GM18507 (cell line): ENCODE measurements around the gene ABI3BP.
A peak's percentile ranks its signal among the peaks of the same experiment; 100 is the strongest.

Experiments
- DNase-seq: peaks from one replicate; pipeline ENCODE4 v3.0.0; 2011; ENCODE audit warnings: low read depth; ENCODE audit not compliant: insufficient read length; ENCODE audit errors: extremely low spot score
- FAIRE-seq: peaks from 2 replicates; lab custom pipeline; 2011; peaks lifted over from hg19 to GRCh38; lab: Jason Lieb, UNC

The ABI3BP gene

GRCh38 chr3:100756441-100756840 is 236.8 kb downstream of the ABI3BP start:
- DNase-seq, result no peak
- no peak for FAIRE-seq

GRCh38 chr3:100754563-100755334 is 238.5 kb downstream of the ABI3BP start:
- FAIRE-seq, result no peak
- no peak for DNase-seq

GRCh38 chr3:100753846-100754245 is 239.4 kb downstream of the ABI3BP start:
- FAIRE-seq (no peak), DNase-seq (no peak)

- no peak for FAIRE-seq
- DNase-seq, result no peak
Measured at GRCh38 chr3:100748967-100749366, 244.3 kb downstream of the ABI3BP start.

- FAIRE-seq, result no peak
- DNase-seq, result no peak
Measured at GRCh38 chr3:100748220-100748619, 245.0 kb downstream of the ABI3BP start.

GRCh38 chr3:100746092-100746491 is 247.1 kb downstream of the ABI3BP start:
- FAIRE-seq, result no peak
- DNase-seq, result no peak

- peak; percentile 5 for FAIRE-seq
- DNase-seq, result no peak
Measured at GRCh38 chr3:100745617-100746016, 247.6 kb downstream of the ABI3BP start.

GRCh38 chr3:100744671-100745070 is 248.6 kb downstream of the ABI3BP start:
- FAIRE-seq, result no peak
- no peak for DNase-seq

GRCh38 chr3:100743535-100743934 is 249.7 kb downstream of the ABI3BP start:
- FAIRE-seq, result no peak

GRCh38 chr3:100740207-100740606 is 253.0 kb downstream of the ABI3BP start:
- no peak for DNase-seq
- FAIRE-seq, result no peak

More at GRCh38 chr3:100743535-100743934, 249.7 kb downstream of the ABI3BP start:
- DNase-seq, result no peak

- DNase-seq (no peak), FAIRE-seq (no peak)
Measured at GRCh38 chr3:100737334-100737733, 255.9 kb downstream of the ABI3BP start.

GRCh38 chr3:100732435-100732834 is 260.8 kb downstream of the ABI3BP start:
- no peak for FAIRE-seq
- no peak for DNase-seq

- no peak for FAIRE-seq
- no peak for DNase-seq
Measured at GRCh38 chr3:100730524-100730923, 262.7 kb downstream of the ABI3BP start.

GRCh38 chr3:100726706-100727105 is 266.5 kb downstream of the ABI3BP start:
- DNase-seq, result no peak
- FAIRE-seq, result no peak

GRCh38 chr3:100725935-100726513 is 267.2 kb downstream of the ABI3BP start:
- DNase-seq (no peak), FAIRE-seq (no peak)

GRCh38 chr3:100720426-100720825 is 272.8 kb downstream of the ABI3BP start:
- no peak for FAIRE-seq
- DNase-seq, result no peak

- DNase-seq (no peak), FAIRE-seq (no peak)
Measured at GRCh38 chr3:100719136-100719535, 274.1 kb downstream of the ABI3BP start.

GRCh38 chr3:100717637-100718487 is 275.4 kb downstream of the ABI3BP start:
- FAIRE-seq, result no peak
- DNase-seq, result no peak

GRCh38 chr3:100717063-100717462 is 276.2 kb downstream of the ABI3BP start:
- FAIRE-seq, result no peak
- DNase-seq, result no peak

- DNase-seq (no peak), FAIRE-seq (no peak)
Measured at GRCh38 chr3:100715176-100715575, 278.0 kb downstream of the ABI3BP start.
